DMS 273 (cell line): ENCODE measurements around the gene SMARCA5.
A peak's percentile ranks its signal among the peaks of the same experiment; 100 is the strongest.

Experiments
- DNase-seq: peaks from one replicate; lab custom pipeline; 2025; ENCODE audit not compliant: unreplicated experiment; lab: John Stamatoyannopoulos, UW

The SMARCA5 gene

DNA sequence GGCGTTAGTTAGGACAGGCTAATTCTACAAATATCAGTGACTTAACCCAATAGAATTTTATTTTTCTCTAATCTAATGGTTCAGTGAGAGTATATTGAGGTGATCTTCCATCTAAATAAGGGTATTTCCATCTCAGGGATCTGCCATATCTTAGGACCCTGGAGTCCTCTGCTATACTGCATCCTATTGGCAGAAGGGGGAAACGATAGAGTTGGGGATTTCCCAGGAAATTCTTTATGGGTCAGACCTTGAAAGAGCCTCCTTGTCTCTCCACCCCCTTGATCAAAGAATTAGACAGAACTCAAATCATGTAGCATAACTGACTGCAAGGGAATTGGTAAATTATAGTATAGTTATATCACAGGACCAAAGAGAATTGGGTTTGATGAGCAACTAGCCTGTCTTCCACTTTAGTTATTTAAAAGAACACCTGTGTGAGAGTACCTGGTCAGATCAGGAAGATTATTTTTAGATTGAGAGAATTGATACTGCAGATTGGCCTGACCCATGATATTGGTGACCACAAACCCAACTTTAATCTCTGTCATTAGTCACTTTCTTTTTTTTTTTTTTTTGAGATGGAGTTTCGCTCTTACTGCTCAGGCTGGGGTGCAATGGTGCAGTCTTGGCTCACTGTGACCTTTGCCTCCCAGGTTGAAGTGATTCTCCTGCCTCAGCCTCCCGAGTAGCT lies 25.6 kb downstream of the SMARCA5 start:
- no peak for DNase-seq

DNA sequence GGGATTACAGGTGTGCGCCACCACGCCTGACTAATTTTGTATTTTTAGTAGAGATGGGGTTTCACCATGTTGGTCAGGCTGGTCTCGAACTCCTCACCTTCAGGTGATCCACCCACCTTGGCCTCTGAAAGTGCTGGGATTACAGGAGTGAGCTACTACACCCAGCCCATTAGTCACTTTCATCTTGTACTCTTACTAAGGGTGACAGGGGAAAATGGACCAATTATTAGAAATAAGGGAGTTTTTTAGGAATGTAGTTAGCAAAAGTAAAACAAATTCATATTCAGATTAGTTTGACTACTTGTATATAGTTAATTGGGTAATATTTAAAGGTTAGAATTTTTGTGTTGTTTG lies 26.1 kb downstream of the SMARCA5 start:
- DNase-seq: no peak

DNA sequence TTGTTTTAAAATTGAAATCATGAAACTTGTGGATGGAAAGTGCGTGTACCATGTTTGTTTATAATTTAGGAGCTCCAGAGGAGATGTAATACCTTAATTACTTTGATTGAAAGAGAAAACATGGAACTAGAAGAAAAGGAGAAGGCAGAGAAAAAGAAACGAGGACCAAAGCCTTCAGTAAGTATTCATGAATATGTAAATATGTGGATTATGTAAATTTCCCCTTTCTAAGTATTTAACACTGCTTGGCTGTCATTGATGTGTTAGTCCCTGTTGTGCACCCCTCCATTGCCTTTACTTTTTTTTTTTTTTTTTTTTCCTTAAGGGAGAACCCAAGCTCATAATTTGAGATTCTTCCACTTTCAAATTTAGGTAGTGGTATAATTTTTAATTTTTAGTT lies 36.4 kb downstream of the SMARCA5 start:
- no peak for DNase-seq

DNA sequence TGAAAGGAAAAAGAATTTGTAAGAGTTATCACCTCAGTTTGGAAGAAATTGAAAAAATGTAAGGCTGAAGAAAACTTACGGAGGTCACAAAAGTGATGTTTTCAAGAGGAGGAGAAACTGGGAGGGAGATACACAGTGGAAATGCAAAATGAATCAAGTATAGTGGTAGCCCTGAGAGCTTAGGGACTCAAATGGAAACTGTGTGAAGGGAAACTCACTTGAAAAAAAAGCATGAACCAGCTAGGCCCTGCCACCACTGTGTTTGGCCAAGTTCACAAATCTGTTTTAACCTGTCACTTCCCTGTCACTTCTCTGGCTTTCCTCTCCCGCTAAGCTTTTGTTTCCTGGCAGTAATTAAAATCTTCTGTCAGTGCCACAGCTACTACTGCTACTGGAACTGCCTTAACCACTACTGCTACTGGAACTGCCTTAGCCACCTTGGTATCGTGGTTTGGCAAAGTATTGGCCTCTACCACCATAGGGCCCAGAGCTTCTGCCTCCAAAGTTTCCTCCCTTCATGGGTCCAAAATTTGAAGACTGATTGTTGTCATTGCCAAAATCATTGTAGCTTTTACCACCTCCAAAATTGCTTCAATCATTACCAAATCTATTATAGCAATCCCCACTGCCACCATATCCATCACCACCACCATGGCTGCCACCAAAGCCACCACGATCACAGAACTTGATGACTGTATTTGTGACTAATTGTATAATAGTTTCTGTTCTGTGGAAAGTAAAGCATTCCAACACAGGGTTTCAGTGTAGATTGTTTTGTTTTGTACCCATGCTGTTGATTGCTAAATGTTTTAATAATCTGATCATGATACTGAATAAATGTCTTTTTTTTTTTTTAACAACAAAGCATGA lies 41.5 kb downstream of the SMARCA5 start:
- no peak for DNase-seq

DNA sequence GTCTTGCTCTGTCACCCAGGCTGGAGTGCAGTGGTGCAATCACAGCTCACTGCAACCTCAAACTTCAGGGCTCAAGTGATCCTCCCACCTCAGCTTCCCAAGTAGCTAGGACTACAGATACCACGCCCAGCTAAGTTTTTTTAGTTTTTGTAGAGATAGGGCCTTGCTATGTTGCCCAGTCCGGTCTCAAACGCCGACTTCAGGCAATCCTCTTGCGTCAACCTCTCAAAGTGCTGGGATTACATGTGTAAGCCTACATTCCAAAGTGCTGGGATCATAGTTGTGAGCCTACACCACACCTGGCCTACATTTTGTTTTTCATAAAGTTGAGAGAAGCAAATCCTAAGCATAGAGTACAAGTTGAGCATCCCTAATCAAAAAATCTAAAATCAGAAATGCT lies 42.2 kb downstream of the SMARCA5 start:
- no peak for DNase-seq

DNA sequence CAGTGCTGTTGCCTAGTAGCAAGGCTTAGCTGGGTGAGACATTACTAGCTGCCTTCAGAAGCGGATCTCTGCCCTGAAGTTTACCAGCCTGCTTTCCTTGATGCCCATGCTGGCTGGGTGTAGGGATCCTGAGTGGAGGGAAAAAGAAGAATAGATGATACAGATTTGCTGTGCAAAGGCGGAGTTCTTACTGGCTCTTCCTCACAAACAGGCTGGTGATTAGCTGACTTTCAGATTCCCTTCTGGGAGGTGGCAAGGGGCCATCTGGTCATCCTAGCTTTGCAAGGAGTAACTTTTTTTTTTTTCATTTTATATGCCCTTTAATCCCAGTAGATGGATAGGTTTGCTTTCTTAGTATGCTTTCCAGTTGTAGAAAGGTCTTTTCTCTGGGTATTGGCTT lies 44.8 kb downstream of the SMARCA5 start:
- peak; percentile 29 for DNase-seq

DNA sequence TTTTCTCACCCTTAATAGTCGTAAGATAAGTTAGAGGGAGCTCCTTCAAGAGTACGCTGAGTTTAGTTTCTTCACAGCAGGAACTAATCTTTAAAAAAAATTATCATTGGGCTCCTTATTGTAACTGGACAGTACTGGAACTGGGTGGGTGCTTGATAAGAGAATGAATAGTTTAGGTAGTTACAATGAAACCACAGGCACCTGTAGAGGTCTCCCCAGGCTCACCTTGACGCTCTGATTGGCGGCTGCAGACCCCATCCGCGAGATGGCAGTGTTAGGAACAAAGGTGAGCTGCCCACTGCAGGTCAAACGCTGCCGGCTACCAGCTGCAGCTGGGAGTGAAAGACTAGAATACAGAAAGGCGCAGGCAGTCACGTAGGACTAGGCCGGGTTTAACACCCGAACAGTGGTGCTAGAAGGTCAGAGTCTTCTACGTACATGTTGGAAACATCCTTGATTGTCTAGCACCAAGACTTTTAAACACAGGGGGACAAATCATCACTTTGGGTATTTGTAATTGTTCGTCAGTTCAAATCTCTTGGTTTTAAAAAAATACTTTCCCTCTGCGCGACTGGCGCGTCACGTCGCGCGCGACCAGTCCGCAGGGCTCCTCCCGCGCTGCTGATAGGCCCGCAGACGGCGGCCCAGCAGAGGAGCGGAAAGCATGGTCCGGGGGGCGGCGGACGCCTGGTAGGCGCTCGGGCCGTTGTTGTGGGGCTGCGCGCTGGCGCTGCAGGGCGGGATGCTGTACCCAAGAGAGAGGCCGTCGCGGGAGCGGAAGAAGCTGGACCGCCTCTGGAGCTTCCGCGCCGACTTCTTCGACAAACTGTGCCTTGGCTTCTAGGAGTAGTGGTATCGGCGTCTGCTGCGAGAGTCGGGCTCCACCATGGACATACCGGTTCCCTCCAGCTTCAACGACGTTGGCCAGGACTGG lies 45.6 kb downstream of the SMARCA5 start:
- DNase-seq: peak; percentile 66

DNA sequence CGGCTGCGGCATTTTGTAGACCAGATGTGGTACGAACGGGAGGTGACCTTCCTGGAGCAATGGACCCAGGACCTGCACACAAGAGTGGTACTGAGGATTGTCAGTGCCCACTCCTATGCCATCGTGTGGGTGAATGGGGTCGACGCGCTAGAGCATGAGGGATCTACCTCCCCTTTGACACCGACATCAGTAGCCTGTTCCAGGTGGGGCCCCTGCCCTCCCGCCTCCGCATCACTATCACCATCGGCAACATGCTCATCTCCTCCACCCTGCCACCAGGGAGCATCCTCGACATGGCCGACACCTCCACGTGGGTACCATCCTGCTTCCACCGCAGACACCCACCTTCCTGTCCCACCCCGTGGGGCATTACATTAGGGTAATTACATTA lies 46.2 kb downstream of the SMARCA5 start:
- DNase-seq: no peak

DNA sequence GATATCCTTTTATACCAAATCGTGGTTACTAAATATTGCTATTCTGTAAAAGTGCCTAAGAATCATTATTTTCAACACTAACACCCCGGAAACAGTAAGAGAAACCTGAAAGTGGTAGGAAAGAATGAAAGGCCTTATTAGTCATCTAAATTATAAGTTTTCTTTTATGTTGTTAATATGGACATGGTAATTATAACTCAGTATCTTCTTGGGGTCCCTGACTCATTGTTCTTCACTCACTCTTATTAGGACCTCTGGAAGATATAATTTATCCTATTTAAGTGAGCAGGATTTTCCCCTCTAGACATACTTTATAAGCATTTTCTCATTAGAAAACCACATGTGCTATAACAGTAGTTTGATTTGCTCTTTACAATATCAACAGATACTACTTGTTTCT lies 51.0 kb downstream of the SMARCA5 start:
- DNase-seq: no peak

DNA sequence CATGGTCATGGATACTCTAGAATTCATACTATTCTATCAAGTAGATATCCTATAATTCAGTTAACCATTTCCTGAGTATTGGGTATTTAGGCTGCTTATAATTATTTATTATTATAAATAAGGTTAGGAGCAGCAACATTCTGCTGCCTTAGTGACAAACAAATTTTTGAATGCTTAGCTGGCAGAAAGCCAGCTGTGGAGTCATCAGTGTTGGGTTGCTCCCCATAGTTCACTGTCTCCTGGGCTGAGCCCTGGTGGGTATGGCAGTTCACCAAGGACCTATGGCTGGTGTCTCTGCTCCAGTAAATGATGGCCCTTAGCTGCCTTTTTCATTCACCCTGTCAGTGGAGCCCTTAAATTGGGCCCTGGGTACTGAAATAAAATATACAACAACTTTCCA lies 61.8 kb downstream of the SMARCA5 start:
- DNase-seq: no peak

DNA sequence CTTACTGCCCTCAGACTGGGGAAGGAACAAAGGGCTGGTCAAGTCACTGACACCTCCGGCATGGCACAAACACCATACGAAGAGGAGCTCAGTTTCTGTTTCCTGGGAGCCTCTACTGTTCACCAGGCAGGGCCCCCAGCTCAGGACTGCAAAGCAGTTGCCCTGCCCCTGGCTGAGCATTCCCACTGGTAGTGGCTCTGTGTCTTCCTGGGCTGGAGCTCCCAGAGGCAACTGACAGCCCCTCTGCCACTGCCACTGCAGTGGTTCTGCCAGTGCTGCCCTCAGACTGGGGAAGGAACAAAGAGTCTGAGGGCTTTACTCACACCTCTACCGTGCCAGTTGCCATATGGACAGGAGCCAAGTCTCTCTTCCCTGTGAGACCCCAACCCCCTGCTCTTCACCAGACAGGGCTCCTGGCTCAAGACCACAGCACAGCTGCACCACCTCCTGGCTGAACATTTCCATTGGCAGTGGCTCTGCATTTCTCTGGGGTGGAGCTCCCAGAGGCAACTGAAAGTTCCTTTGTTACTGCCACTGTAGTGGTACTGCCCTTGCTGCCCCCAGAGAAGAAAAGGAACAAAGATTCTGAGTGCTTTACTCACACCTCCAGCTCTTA lies 67.9 kb downstream of the SMARCA5 start:
- peak; percentile 9 for DNase-seq

DNA sequence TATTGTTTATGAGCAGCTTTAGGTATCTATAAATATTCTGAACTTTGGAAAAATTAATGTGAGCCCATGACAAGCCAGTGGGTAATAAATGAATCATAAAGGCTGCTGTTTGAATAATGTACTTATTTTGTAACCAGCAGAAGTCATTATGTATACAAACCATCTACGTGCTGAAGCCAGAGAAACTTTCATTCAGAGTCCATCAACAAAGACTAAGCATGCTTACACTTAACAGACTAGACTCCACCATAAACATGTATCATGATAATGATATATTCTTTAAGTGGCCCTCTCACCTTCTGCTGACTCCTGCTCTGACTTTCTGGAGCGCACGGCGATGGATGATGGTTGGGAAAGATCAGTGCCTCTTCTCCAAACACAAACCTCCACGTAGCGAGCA lies 72.0 kb downstream of the SMARCA5 start:
- DNase-seq: no peak

DNA sequence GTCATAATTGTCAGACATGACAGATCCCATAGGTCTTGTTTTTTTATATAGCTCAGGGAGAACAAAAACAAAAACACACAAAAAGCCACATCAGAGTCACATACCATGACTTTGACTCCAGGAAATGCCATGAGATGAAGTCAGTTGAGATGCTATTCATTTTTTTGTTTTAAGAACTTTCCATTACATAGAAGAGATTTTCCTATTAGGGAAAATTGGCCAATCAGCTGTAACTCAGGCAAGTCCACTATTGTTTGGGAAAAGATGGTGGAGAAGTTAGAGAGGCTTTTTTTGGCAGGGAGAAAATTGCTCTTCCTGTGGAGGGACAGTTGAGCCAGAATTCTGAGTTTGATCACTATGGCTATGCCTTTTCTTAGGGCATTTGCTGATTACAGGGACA lies 72.6 kb downstream of the SMARCA5 start:
- no peak for DNase-seq

DNA sequence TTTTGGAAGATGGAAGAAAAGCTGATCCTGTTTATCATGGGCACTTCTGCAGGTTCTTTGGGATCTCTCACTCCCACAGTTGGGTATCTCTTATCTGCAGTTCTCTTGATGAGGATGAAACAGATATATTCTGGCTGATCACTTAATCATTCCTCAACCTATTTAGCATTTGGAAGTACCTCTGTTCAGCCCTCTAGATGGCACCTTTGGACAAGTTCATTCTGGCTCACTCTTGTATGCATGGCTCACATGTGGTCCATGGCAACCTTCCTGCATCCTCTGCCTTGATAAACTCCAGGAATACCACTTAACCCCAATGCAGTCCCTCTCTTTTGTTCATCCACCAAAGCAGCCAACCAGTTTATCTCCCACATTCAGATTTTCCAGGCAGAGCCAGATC lies 74.2 kb downstream of the SMARCA5 start:
- peak; percentile 7 for DNase-seq

DNA sequence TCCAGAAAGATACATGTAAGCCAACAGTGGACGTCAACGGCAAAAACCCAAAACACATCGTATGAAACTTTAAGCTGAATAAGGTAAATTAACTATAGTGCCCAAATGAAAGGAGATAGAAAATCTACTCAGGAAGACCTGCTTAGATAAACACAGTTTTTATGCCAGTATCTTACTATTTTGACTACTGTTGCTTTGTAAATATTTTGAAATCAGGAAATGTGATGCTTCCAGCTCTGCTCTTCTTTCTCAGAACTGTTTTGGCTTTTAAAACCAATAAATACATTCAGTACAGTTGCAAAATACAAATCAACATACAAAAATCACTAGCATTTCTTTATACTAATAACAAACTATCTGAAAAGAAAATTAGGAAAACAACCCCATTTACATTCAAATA lies 83.8 kb downstream of the SMARCA5 start:
- no peak for DNase-seq

DNA sequence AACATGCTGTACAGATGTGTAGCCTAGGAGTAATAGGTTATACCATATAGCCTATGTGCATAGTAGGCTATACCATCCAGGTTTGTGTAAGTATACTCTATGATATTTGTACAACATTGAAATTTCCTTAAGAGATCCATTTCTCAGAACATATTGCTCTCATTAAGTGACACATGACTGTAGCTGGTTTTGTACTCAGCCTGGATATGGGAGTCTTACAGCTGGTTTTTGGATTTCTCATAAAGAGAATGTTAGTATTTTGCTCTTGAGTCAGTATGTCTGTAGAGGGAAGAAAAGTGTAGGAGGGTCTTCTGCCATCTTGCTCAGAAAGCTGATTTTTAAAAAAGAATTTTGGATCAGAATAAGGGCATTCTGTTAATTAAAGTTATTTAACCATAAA lies 85.3 kb downstream of the SMARCA5 start:
- no peak for DNase-seq

DNA sequence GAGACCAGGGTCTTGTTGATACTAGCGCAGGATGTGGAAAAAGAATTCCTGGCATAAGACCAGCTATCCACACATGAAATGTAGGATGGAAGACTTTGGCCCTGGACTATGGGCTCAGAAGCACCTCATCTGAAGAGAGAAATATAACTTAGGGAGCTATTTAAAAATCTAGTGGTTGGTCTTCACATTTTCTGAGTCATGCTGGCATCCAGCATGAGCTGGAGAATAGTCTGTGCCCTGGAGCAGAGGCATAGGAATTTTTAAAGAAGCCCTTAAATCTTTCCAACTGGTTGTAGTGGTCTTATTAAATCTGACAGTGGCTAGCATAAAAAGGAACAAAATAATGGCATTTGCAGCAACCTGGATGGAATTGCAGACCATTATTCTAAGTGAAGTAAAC lies 86.3 kb downstream of the SMARCA5 start:
- DNase-seq: no peak

DNA sequence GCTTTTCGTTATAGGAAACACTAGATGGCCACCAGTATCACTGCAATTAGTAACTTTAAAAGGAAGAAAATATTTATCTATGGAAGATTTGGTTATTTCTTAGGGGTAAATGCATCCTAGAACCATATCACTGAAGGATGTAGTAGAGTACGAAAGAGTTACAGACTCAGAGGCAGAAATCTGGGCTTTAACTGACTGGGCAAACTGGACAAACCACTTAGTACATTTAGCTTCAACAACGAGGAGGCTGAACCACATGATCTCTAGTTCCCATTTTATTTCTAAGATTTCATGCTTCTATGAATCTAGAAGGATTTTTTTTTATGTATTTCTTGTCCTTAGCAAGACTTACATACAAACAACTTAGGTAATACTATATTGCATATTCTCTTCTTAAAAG lies 93.0 kb downstream of the SMARCA5 start:
- no peak for DNase-seq
